HCT116 (cell line): ENCODE data around the gene NEUROD6. TPM values are rescaled to one million over a fixed set of nuclear protein-coding genes. Genes with fewer than 3 reads are reported as not detected.

ENCODE experiments used
- ATAC-seq: fragments of 200-7000 bp; cut with Tn5 transposase; 2 replicates; pipeline ENCODE4 v1.9.1; 2020; ENCODE audit warnings: mild to moderate bottlenecking, moderate library complexity
- BruUV-seq: library from RNA; stranded (reverse); fragments of 400-500 nt; replicated peaks from 2 replicates; lab custom pipeline; 2021; lab: Mats Ljungman, UMichigan
- CTCF ChIA-PET: fragments of 300-600 bp; sonication (Branson Sonifier 250); formaldehyde crosslinking; loops from one replicate; lab custom pipeline; 2021; ENCODE audit warnings: antibody characterized with exemption; lab: Charles Lee
- POLR2A ChIA-PET: fragments of 300-600, 350-600 bp; sonication (Branson Sonifier 250); formaldehyde crosslinking; loops from one replicate; lab custom pipeline; 2021; ENCODE audit warnings: antibody characterized with exemption; lab: Charles Lee
- RAD21 ChIA-PET, 2 experiments: fragments of 300-600 bp; sonication (Branson Sonifier 250); formaldehyde crosslinking; loops; one replicate each; lab custom pipeline; 2023; ENCODE audit warnings: low total read pairs in 2 of 2; ENCODE audit not compliant: uncharacterized antibody in 2 of 2, unreplicated experiment in 2 of 2, low non-redundant PET in 1 of 2; lab: Charles Lee
- DNase-seq: peaks from one replicate; pipeline ENCODE4 v3.0.0-alpha.2; 2010; ENCODE audit warnings: low read depth, low spot score
- H2AFZ ChIP-seq: fragments of 200-600 bp; shearing (Covaris generic), sonication (generic); 2 replicates; pipeline ENCODE4 v1.6.1; 2017; ENCODE audit warnings: low read depth, mixed run types, mixed read lengths, antibody characterized with exemption, low read length; ENCODE audit not compliant: poor library complexity, severe bottlenecking
- H3K27ac ChIP-seq: 2 replicates; pipeline ENCODE4 v1.5.1; 2012; ENCODE audit warnings: low read depth, low read length
- H3K27me3 ChIP-seq: fragments of 200-600 bp; sonication (generic); 2 replicates; pipeline ENCODE4 v1.6.1; 2016; ENCODE audit warnings: mixed run types, low read length, mixed read lengths; ENCODE audit not compliant: insufficient read depth
- H3K36me3 ChIP-seq, 2 experiments: fragments of 200-500 bp in 1 of 2; fragments of 200-600 bp in 1 of 2; sonication (Bioruptor generic) in 1 of 2; sonication (generic) in 1 of 2; 2 replicates each; pipeline versions ENCODE4 v1.5.1 to v1.6.1; 2014 to 2016; ENCODE audit warnings: low read length in 2 of 2, inconsistent platforms in 1 of 2, mixed read lengths in 1 of 2, mixed run types in 1 of 2; ENCODE audit not compliant: insufficient read depth in 2 of 2, control insufficient read depth in 1 of 2
- H3K4me1 ChIP-seq, 2 experiments: fragments of 200-600 bp in 1 of 2; sonication (generic) in 1 of 2; 2 replicates each; pipeline versions ENCODE4 v1.5.1 to v1.6.1; 2012 to 2017; ENCODE audit warnings: low read length in 2 of 2, inconsistent platforms in 1 of 2, mild to moderate bottlenecking in 1 of 2, mixed read lengths in 1 of 2, mixed run types in 1 of 2, moderate library complexity in 1 of 2; ENCODE audit not compliant: insufficient read depth in 2 of 2, control insufficient read depth in 1 of 2
- H3K4me2 ChIP-seq: fragments of 200-600 bp; sonication (generic); 2 replicates; pipeline ENCODE4 v1.6.1; 2017; ENCODE audit warnings: mixed run types, low read length, mixed read lengths
- H3K4me3 ChIP-seq, 2 experiments: fragments of 200-600 bp in 1 of 2; sonication (generic) in 1 of 2; replicated peaks in 1 of 2; 2 replicates each; pipeline ENCODE4 v1.5.1; 2011 to 2016; ENCODE audit warnings: low read length in 2 of 2, control low read depth in 1 of 2, low read depth in 1 of 2, mild to moderate bottlenecking in 1 of 2, mixed read lengths in 1 of 2, mixed run types in 1 of 2
- H3K79me2 ChIP-seq: fragments of 200-600 bp; sonication (generic); 2 replicates; pipeline ENCODE4 v1.6.1; 2017; ENCODE audit warnings: mild to moderate bottlenecking, mixed run types, low read length, moderate library complexity, mixed read lengths; ENCODE audit not compliant: insufficient read depth
- H3K9ac ChIP-seq: fragments of 200-600 bp; sonication (generic); 2 replicates; pipeline ENCODE4 v1.6.1; 2016; ENCODE audit warnings: low read length, mixed read lengths
- H3K9me2 ChIP-seq: fragments of 200-600 bp; sonication (generic), shearing (Covaris generic); 2 replicates; pipeline ENCODE4 v1.6.1; 2017; ENCODE audit warnings: mixed run types, mild to moderate bottlenecking, moderate library complexity; ENCODE audit not compliant: insufficient read depth
- H3K9me3 ChIP-seq, 2 experiments: fragments of 200-500 bp in 1 of 2; fragments of 200-600 bp in 1 of 2; sonication (Bioruptor generic) in 1 of 2; sonication (generic) in 1 of 2; 2 replicates each; pipeline ENCODE4 v1.6.1; 2014 to 2017; ENCODE audit warnings: low read length in 2 of 2, mixed read lengths in 2 of 2, inconsistent platforms in 1 of 2, low read depth in 1 of 2, mild to moderate bottlenecking in 1 of 2, mixed run types in 1 of 2, moderate library complexity in 1 of 2; ENCODE audit not compliant: control insufficient read depth in 1 of 2, insufficient read depth in 1 of 2
- H4K20me1 ChIP-seq: fragments of 200-600 bp; sonication (generic), shearing (Covaris generic); 2 replicates; pipeline ENCODE4 v1.6.1; 2017; ENCODE audit warnings: mixed run types, mild to moderate bottlenecking, moderate library complexity; ENCODE audit not compliant: insufficient read depth
- ATF3 ChIP-seq: IDR thresholded peaks from 2 replicates; pipeline ENCODE4 v1.6.1; 2012
- ELF1 ChIP-seq: IDR thresholded peaks from 2 replicates; pipeline ENCODE4 v1.6.1; 2012; ENCODE audit warnings: low read depth, borderline replicate concordance
- EZH2phosphoT487 ChIP-seq: fragments of 200-600 bp; IDR thresholded peaks from 2 replicates; pipeline ENCODE4 v1.6.1; 2018; ENCODE audit warnings: antibody characterized with exemption, borderline replicate concordance
- POLR2A ChIP-seq: IDR thresholded peaks from 2 replicates; pipeline ENCODE4 v1.7.0; 2011; ENCODE audit warnings: borderline replicate concordance; ENCODE audit not compliant: insufficient read depth, insufficient read length; ENCODE audit errors: extremely low read depth
- intact Hi-C: fragments of 100-400 bp; cut with micrococcal nuclease; formaldehyde crosslinking; loops from 2 replicates; pipeline ENCODE4 v1.10.0; 2022
- total RNA-seq: library from RNA; stranded (reverse); gene quantifications from one replicate; pipeline ENCODE4 v1.2.1, GENCODE V29; 2021; ENCODE audit not compliant: unreplicated experiment

The NEUROD6 gene
- total RNA-seq, 1 experiment from 2014 or later = not detected

DNA sequence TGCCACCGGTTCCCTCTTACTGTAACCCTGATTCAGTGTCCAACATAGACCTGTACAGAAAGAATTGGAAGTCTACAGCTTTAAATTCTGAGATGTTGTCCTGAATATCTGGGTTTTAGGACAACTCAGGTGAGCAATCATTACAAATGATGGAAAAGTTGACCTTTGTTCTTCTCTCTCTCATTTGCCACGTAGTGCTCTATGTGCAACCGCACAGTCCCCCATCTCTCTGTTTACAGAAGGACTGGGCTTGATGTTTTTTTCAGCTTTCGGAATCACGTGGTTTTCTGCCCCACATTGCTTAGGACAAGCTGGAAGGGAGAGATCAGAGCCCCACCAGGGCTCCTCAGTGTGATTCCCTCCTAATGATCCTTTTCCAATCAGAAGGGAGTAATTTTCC is 22.2 kb downstream of the NEUROD6 start:
- Histone ChIP-seq H3K4me1 (no peaks in the 10 kb centered on the region), H3K36me3 (no peaks in the 10 kb centered on the region), H3K9me3 (no peaks in the 10 kb centered on the region), H3K4me3 (no peak overlapping the region), H3K9me2 (no peaks in the 10 kb centered on the region), H3K79me2 (no peaks in the 10 kb centered on the region), H3K27ac (no peak overlapping the region), H2AFZ (no peak overlapping the region), H3K27me3 (peaks cover 21% of the 10 kb centered on the region), H3K9ac (no peak overlapping the region), H4K20me1 (no peaks in the 10 kb centered on the region; the same call in 1 of the 2 replicates), H3K4me2 (no peak overlapping the region)
- ChIA-PET RAD21 (no interaction called here), POLR2A (no interaction called here), CTCF (no interaction called here)
- TF ChIP-seq ELF1 = no peak
- DNase-seq (no peak), ATAC-seq (no peak)
- intact Hi-C loops = no loop called here
- BruUV-seq = no TSS peak

DNA sequence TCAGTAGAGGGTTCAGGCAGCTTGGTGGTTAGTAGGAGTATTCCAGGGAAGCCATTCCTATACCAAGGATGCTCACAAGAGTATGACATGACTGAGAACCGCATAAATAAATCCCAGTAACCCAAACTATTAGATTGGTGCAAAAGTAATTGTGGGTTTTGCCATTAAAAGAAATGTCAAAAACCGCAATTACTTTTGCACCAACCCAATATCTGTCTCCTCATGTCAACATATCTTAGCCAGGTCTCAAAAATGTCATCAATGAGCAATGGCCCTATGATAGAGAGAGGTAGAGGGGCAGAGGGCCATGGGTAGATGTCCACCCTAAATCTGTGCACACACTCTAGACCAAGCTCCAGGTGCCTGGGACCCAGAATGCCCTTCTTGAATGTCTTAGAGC is 23.6 kb downstream of the NEUROD6 start:
- H3K36me3 ChIP-seq = no peaks in the 10 kb centered on the region
- H3K9ac ChIP-seq = no peak overlapping the region
- no peaks in the 10 kb centered on the region for H3K4me1 ChIP-seq
- H3K27me3 ChIP-seq = peaks cover 24% of the 10 kb centered on the region
- H3K4me2 ChIP-seq = no peak overlapping the region
- H3K27ac ChIP-seq = no peak overlapping the region
- intact Hi-C loops = no loop called here
- H3K4me3 ChIP-seq = no peak overlapping the region
- POLR2A ChIA-PET = no interaction called here
- ATAC-seq (no peak), DNase-seq (no peak)
- TF ChIP-seq POLR2A (no peak), ATF3 (no peak), EZH2phosphoT487 (no peak)
- RAD21 ChIA-PET = no interaction called here
- no peaks in the 10 kb centered on the region for H3K79me2 ChIP-seq
- no peaks in the 10 kb centered on the region for H3K9me3 ChIP-seq
- no peaks in the 10 kb centered on the region for H3K9me2 ChIP-seq
- CTCF ChIA-PET = no interaction called here
- no TSS peak for BruUV-seq
- no peak overlapping the region for H2AFZ ChIP-seq
- no peaks in the 10 kb centered on the region; the same call in 1 of the 2 replicates for H4K20me1 ChIP-seq
